ENCODE data around the gene GPATCH8.

- TF ChIP-seq CTCF (tag by site-specific recombination; IDR thresholded peaks at IDR 0.05) (no peak), ZNF560 (tag by site-specific recombination; IDR thresholded peaks at IDR 0.05; ENCODE audit: borderline replicate concordance) (no peak), ZNF202 (tag by site-specific recombination; IDR thresholded peaks at IDR 0.05; ENCODE audit: borderline replicate concordance) (no peak), ZBTB21 (tag by site-specific recombination; IDR thresholded peaks at IDR 0.05) (no peak), KLF9 (tag by site-specific recombination; IDR thresholded peaks at IDR 0.05; ENCODE audit: low read depth) (no peak), WT1 (tag by site-specific recombination; IDR thresholded peaks at IDR 0.05) (no peak), ZNF48 (tag by site-specific recombination; IDR thresholded peaks at IDR 0.05) (no peak), ZNF174 (tag by site-specific recombination; IDR thresholded peaks at IDR 0.05) (no peak), ZNF768 (tag by site-specific recombination; IDR thresholded peaks at IDR 0.05) (no peak)
Observed at GRCh38 chr17:44489581-44489980, 13.6 kb downstream of the GPATCH8 start.
